Trophoblast cell (in vitro differentiated cells and primary cell): Measurements from ENCODE around the gene OSCP1.

Experiments used
- DNase-seq, 2 donors: peaks; one replicate each; pipeline ENCODE4 v3.0.0-alpha.2; 2016
- H2AFZ ChIP-seq: 2 replicates; pipeline ENCODE4 v1.6.1; 2013; ENCODE audit warnings: low read length, moderate library complexity, mild to moderate bottlenecking; ENCODE audit not compliant: insufficient read depth, poor library complexity
- H2AK5ac ChIP-seq: 2 replicates; pipeline ENCODE4 v1.6.1; 2013; ENCODE audit warnings: mild to moderate bottlenecking, low read length
- H2BK120ac ChIP-seq: 2 replicates; pipeline ENCODE4 v1.6.1; 2013; ENCODE audit warnings: low read length, mild to moderate bottlenecking, moderate library complexity; ENCODE audit not compliant: insufficient read depth, poor library complexity
- H2BK12ac ChIP-seq: 2 replicates; pipeline ENCODE4 v1.6.1; 2013; ENCODE audit warnings: mild to moderate bottlenecking, low read length, moderate library complexity
- H2BK5ac ChIP-seq: 2 replicates; pipeline ENCODE4 v1.6.1; 2013; ENCODE audit warnings: low read length, low read depth, moderate library complexity, mild to moderate bottlenecking; ENCODE audit not compliant: poor library complexity
- H3K14ac ChIP-seq: 2 replicates; pipeline ENCODE4 v1.6.1; 2013; ENCODE audit warnings: mild to moderate bottlenecking, low read length
- H3K18ac ChIP-seq: 2 replicates; pipeline ENCODE4 v1.6.1; 2013; ENCODE audit warnings: mild to moderate bottlenecking, low read length
- H3K23ac ChIP-seq: 2 replicates; pipeline ENCODE4 v1.6.1; 2013; ENCODE audit warnings: low read length
- H3K27ac ChIP-seq: 2 replicates; pipeline ENCODE4 v1.5.1; 2013; ENCODE audit warnings: low read depth, mild to moderate bottlenecking, inconsistent platforms, low read length, moderate library complexity
- H3K27me3 ChIP-seq: 2 replicates; pipeline ENCODE4 v1.6.1; 2013; ENCODE audit warnings: inconsistent platforms, mild to moderate bottlenecking, low read length, moderate library complexity; ENCODE audit not compliant: insufficient read depth
- H3K36me3 ChIP-seq, 2 experiments: 1 replicate in 1 of 2; 2 replicates in 1 of 2; pipeline ENCODE4 v1.6.1; 2013; ENCODE audit warnings: low read length in 2 of 2, mild to moderate bottlenecking in 2 of 2, moderate library complexity in 1 of 2; ENCODE audit not compliant: insufficient read depth in 2 of 2, control insufficient read depth in 1 of 2
- H3K4ac ChIP-seq: 2 replicates; pipeline ENCODE4 v1.6.1; 2013; ENCODE audit warnings: low read depth, mild to moderate bottlenecking, low read length, moderate library complexity
- H3K4me1 ChIP-seq, 2 experiments: 1 replicate in 1 of 2; 2 replicates in 1 of 2; pipeline ENCODE4 v1.6.1; 2013; ENCODE audit warnings: low read length in 2 of 2, mild to moderate bottlenecking in 2 of 2, moderate library complexity in 1 of 2; ENCODE audit not compliant: insufficient read depth in 2 of 2, control insufficient read depth in 1 of 2
- H3K4me2 ChIP-seq: 2 replicates; pipeline ENCODE4 v1.6.1; 2013; ENCODE audit warnings: inconsistent platforms, mild to moderate bottlenecking, low read length, moderate library complexity
- H3K4me3 ChIP-seq: 2 replicates; pipeline ENCODE4 v1.5.1; 2013; ENCODE audit warnings: mild to moderate bottlenecking, low read depth, low read length, inconsistent platforms
- H3K79me1 ChIP-seq: one replicate; pipeline ENCODE4 v1.6.1; 2013; ENCODE audit warnings: low read length
- H3K79me2 ChIP-seq: 2 replicates; pipeline ENCODE4 v1.6.1; 2013; ENCODE audit warnings: low read length, mild to moderate bottlenecking; ENCODE audit not compliant: control insufficient read depth, insufficient read depth, poor library complexity
- H3K9ac ChIP-seq: 2 replicates; pipeline ENCODE4 v1.6.1; 2013; ENCODE audit warnings: mild to moderate bottlenecking, low read length
- H3K9me3 ChIP-seq: 2 replicates; pipeline ENCODE4 v1.6.1; 2013; ENCODE audit warnings: low read depth, mild to moderate bottlenecking, control low read depth, inconsistent platforms, low read length; ENCODE audit not compliant: insufficient read depth
- H4K12ac ChIP-seq: 2 replicates; pipeline ENCODE4 v1.6.1; 2013; ENCODE audit warnings: low read depth, mild to moderate bottlenecking, low read length, moderate library complexity
- H4K8ac ChIP-seq: 2 replicates; pipeline ENCODE4 v1.6.1; 2013; ENCODE audit warnings: low read depth, mild to moderate bottlenecking, low read length, moderate library complexity
- H4K91ac ChIP-seq: one replicate; pipeline ENCODE4 v1.6.1; 2013; ENCODE audit warnings: low read depth, mild to moderate bottlenecking, low read length, moderate library complexity
- WGBS: extraction: QIAGEN DNeasy Blood & Tissue Kit; methylation state at CpG from one replicate; pipeline ENCODE4 v1.1.7; 2013; ENCODE audit warnings: missing lambda C conversion rate; ENCODE audit not compliant: insufficient read length, insufficient coverage; ENCODE audit errors: extremely low coverage; 5-methylcytosine and 5-hydroxymethylcytosine counted together

Gene OSCP1

DNA sequence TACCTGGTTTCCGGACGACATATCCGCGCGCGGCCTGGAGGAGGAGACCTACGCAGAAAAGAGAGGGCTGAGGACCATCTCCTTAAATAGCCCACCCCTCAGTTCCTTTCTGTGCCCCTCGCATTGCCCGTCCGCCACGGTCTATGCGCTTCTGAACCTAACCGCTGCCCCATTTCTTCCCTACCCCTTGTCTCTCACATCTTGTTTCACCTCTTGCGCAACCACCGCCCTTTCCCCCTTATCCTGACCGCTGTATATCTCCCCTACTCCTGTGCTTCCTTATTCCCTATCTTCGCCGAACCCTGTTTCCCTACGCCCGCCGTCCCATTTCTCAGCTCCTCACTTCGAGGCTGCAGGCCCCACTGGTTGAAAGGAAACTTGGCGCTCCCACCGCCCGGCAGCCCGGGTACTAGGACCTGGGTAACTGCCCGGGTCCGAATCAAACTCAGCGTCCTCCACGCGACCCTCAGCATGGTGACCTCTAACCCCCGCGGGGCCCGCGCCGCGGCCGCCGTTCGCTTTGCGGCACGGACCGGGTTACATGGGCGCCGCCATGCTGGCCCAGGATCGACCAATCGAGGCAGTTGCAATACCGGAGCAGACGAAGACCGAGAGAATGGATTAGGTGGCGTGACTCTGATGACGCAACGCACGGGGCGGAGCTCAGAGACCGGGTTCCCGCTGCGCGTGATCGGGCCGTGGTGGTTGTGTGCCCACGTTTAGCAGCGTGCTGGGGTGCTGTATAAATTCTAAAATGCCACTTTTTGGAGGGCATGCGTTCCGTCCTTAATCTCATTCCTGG is 13.8 kb upstream of the OSCP1 start, which contains the start of gene MRPS15:
TSS of gene MRPS15 (minus strand) at position 582 of the 802 bp plus-strand sequence. CDS start at position 473, 109 bp downstream.
- H3K36me3 ChIP-seq = peaks cover 22 to 33% of the 10 kb centered on the region in 2 experiments
- H3K4me2 ChIP-seq = peak within 1 kb of the TSS; percentile 78
- peak within 1 kb of the TSS; percentile 78 for H3K4ac ChIP-seq
- no CpG with 5 or more reads among the region's 65 CpGs for WGBS
- peaks cover 13% of the 10 kb centered on the region for H3K79me1 ChIP-seq
- peak within 1 kb of the TSS; percentile 98 for H4K91ac ChIP-seq
- no peaks in the 10 kb centered on the region for H3K27me3 ChIP-seq
- no peaks in the 10 kb centered on the region for H3K9me3 ChIP-seq
- peaks cover 4 to 5% of the 10 kb centered on the region in 2 experiments for H3K4me1 ChIP-seq
- H3K27ac ChIP-seq = peak within 1 kb of the TSS; percentile 80
- H2BK120ac ChIP-seq = peak within 1 kb of the TSS; percentile 85
- H2BK12ac ChIP-seq = peak within 1 kb of the TSS; percentile 12
- H4K12ac ChIP-seq = peak within 1 kb of the TSS; percentile 86
- peak within 1 kb of the TSS; percentile 87 for H3K9ac ChIP-seq
- H3K4me3 ChIP-seq = peak within 1 kb of the TSS; percentile 89
- H3K79me2 ChIP-seq = peaks cover 8% of the 10 kb centered on the region
- no peak within 1 kb of the TSS for H3K23ac ChIP-seq
- peak within 1 kb of the TSS; percentile 72 for H2AK5ac ChIP-seq
- H2BK5ac ChIP-seq = peak within 1 kb of the TSS; percentile 85
- peak within 1 kb of the TSS; percentile 85 for H3K18ac ChIP-seq
- peak within 1 kb of the TSS; percentile 97 for H4K8ac ChIP-seq
- peak; percentile 91 to 97 for DNase-seq
- H2AFZ ChIP-seq = peak within 1 kb of the TSS; percentile 90
- H3K14ac ChIP-seq = peak within 1 kb of the TSS; percentile 88

GRCh38 chr1:36463463-36463802 is 13.2 kb upstream of the OSCP1 start:
- Histone ChIP-seq H3K4me1 (peaks cover 4 to 5% of the 10 kb centered on the region in 2 experiments), H3K4me2 (peak overlapping the region; percentile 78), H2AK5ac (peak overlapping the region; percentile 72), H3K9ac (peak overlapping the region; percentile 87), H2AFZ (peak overlapping the region; percentile 90), H3K18ac (peak overlapping the region; percentile 85), H3K36me3 (peaks cover 25 to 37% of the 10 kb centered on the region in 2 experiments), H4K12ac (peak overlapping the region; percentile 86), H3K9me3 (no peaks in the 10 kb centered on the region), H4K91ac (peak overlapping the region; percentile 98), H2BK120ac (peak overlapping the region; percentile 85), H3K23ac (no peak overlapping the region), H4K8ac (peak overlapping the region; percentile 97), H3K27ac (peak overlapping the region; percentile 78), H2BK5ac (peak overlapping the region; percentile 70), H3K4ac (peak overlapping the region; percentile 71), H2BK12ac (peak overlapping the region; percentile 2), H3K79me2 (peaks cover 8% of the 10 kb centered on the region), H3K14ac (peak overlapping the region; percentile 86), H3K27me3 (no peaks in the 10 kb centered on the region), H3K79me1 (peaks cover 13% of the 10 kb centered on the region), H3K4me3 (peak overlapping the region; percentile 89)
- WGBS = no CpG with 5 or more reads among the region's 6 CpGs
- no peak for DNase-seq

GRCh38 chr1:36458910-36459309 is 8.7 kb upstream of the OSCP1 start:
- Histone ChIP-seq H2BK120ac (no peak overlapping the region), H3K4me3 (no peak overlapping the region), H2AK5ac (no peak overlapping the region), H3K9me3 (no peaks in the 10 kb centered on the region), H3K18ac (no peak overlapping the region), H4K8ac (no peak overlapping the region), H3K23ac (no peak overlapping the region), H3K4ac (no peak overlapping the region), H3K79me1 (peaks cover 6% of the 10 kb centered on the region), H2AFZ (no peak overlapping the region), H4K91ac (no peak overlapping the region), H2BK5ac (no peak overlapping the region), H2BK12ac (no peak overlapping the region), H4K12ac (no peak overlapping the region), H3K27ac (no peak overlapping the region), H3K4me2 (no peak overlapping the region), H3K14ac (no peak overlapping the region), H3K27me3 (no peaks in the 10 kb centered on the region), H3K9ac (no peak overlapping the region), H3K36me3 (peaks cover 39 to 64% of the 10 kb centered on the region in 2 experiments), H3K79me2 (peaks cover 6% of the 10 kb centered on the region), H3K4me1 (peaks cover 0 to 2% of the 10 kb centered on the region in 2 experiments)
- no CpG with 5 or more reads among the region's 3 CpGs for WGBS
- no peak for DNase-seq

GRCh38 chr1:36457691-36458090 is 7.4 kb upstream of the OSCP1 start:
- H2BK120ac ChIP-seq = no peak overlapping the region
- WGBS = no CpG with 5 or more reads among the region's 5 CpGs
- no peak for DNase-seq
- H3K23ac ChIP-seq = no peak overlapping the region
- H3K4me2 ChIP-seq = no peak overlapping the region
- no peak overlapping the region for H4K12ac ChIP-seq
- no peak overlapping the region for H3K14ac ChIP-seq
- H3K79me2 ChIP-seq = no peaks in the 10 kb centered on the region
- H3K36me3 ChIP-seq = peaks cover 39 to 64% of the 10 kb centered on the region in 2 experiments
- no peaks in the 10 kb centered on the region for H3K79me1 ChIP-seq
- no peak overlapping the region for H4K91ac ChIP-seq
- H3K27me3 ChIP-seq = no peaks in the 10 kb centered on the region
- no peak overlapping the region for H3K27ac ChIP-seq
- H2BK5ac ChIP-seq = no peak overlapping the region
- no peak overlapping the region for H2AK5ac ChIP-seq
- no peak overlapping the region for H3K4ac ChIP-seq
- no peak overlapping the region for H2AFZ ChIP-seq
- H3K4me3 ChIP-seq = no peak overlapping the region
- no peak overlapping the region for H3K9ac ChIP-seq
- H3K18ac ChIP-seq = no peak overlapping the region
- no peaks in the 10 kb centered on the region for H3K9me3 ChIP-seq
- H4K8ac ChIP-seq = no peak overlapping the region
- H2BK12ac ChIP-seq = no peak overlapping the region
- H3K4me1 ChIP-seq = no peaks in the 10 kb centered on the region
